ENCODE measurements around the gene RASSF4. TPM values are rescaled to one million over a fixed set of nuclear protein-coding genes. Genes with fewer than 3 reads are reported as not detected.

RASSF4 gene
- total RNA-seq, 1 experiment from 2014 or later = 2.8 TPM

GRCh38 chr10:44932517-44933450, 26.8 kb upstream of the RASSF4 start:
- DNase-seq (ENCODE audit: low read depth, low spot score) = peak; percentile 56
- RAD21 ChIA-PET (ENCODE audit: low non-redundant PET in 1 of 2, low total read pairs in 2 of 2, uncharacterized antibody in 2 of 2, unreplicated experiment in 2 of 2) = interaction anchor here (0.6 to 1.8 kb wide), 6 partner anchors 27 to 302 kb away, joined by 3 to 5 read pairs (median 4); partner anchors contain the start of genes DEPP1 (in 1 of the 2) and RASSF4 (in 1 of the 2)
- H3K79me2 ChIP-seq (ENCODE audit: insufficient read depth, low read length) = no peaks in the 10 kb centered on the region
- BruUV-seq (replicated peaks) = no TSS peak
- H3K4me3 ChIP-seq (replicated peaks in 1 of 2; ENCODE audit: low read depth in 1 of 2, low read length in 2 of 2) = no peak overlapping the region
- TF ChIP-seq POLR2AphosphoS5 (IDR thresholded peaks at IDR 0.05; ENCODE audit: low read depth, low read length) (no peak), CTCF (IDR thresholded peaks at IDR 0.05 in 2 of 3, conservative IDR thresholded peaks at IDR 0.05 in 1 of 3; ENCODE audit: borderline replicate concordance in 1 of 3, insufficient read depth in 1 of 3, low read depth in 2 of 3, low read length in 2 of 3) (peak; percentile 87 to 99 (median 96)), SRF (IDR thresholded peaks at IDR 0.05; ENCODE audit: low read depth) (no peak), RAD21 (IDR thresholded peaks at IDR 0.05; ENCODE audit: low read depth) (peak; percentile 94)
- no peaks in the 10 kb centered on the region; the same call in 1 of the 2 replicates for H3K9me2 ChIP-seq (ENCODE audit: insufficient read depth)
- CTCF ChIA-PET = interaction anchor here (0.6 to 1.4 kb wide), 13 partner anchors 10 to 302 kb away, joined by 3 to 14 read pairs (median 4); partner anchors contain the start of genes DEPP1 and RASSF4
- intact Hi-C loops (cut with micrococcal nuclease) = loop anchor here (1.0 to 10.0 kb wide), 3 partner anchors 43 to 302 kb away; no protein-coding TSS in a partner anchor
- H3K9me3 ChIP-seq (ENCODE audit: control insufficient read depth in 1 of 2, insufficient read depth in 1 of 2, low read depth in 1 of 2, low read length in 2 of 2) = no peaks in the 10 kb centered on the region
- H3K36me3 ChIP-seq (ENCODE audit: control insufficient read depth in 1 of 2, insufficient read depth in 2 of 2, low read length in 2 of 2) = no peaks in the 10 kb centered on the region
- peak; percentile 99 for ATAC-seq
- no peaks in the 10 kb centered on the region for H3K27me3 ChIP-seq (ENCODE audit: insufficient read depth, low read length)
- no peaks in the 10 kb centered on the region for H3K4me1 ChIP-seq (ENCODE audit: control insufficient read depth in 1 of 2, insufficient read depth in 2 of 2, low read length in 2 of 2)
- H2AFZ ChIP-seq (ENCODE audit: low read depth, low read length, poor library complexity, severe bottlenecking) = no peak overlapping the region
- H3K27ac ChIP-seq (ENCODE audit: low read depth, low read length) = no peak overlapping the region
- H3K9ac ChIP-seq (ENCODE audit: low read length) = no peak overlapping the region
- no peak overlapping the region for H3K4me2 ChIP-seq (ENCODE audit: low read length)
- H4K20me1 ChIP-seq (ENCODE audit: insufficient read depth) = no peaks in the 10 kb centered on the region
- POLR2A ChIA-PET = interaction anchor here (0.6 to 1.2 kb wide), 4 partner anchors 43 to 68 kb away, joined by 3 to 4 read pairs (median 3); partner anchors contain the start of genes DEPP1 and ZNF22
